K562 (cell line): Measurements from ENCODE around the gene PLA2G4F. TPM values are rescaled to one million over a fixed set of nuclear protein-coding genes. Genes with fewer than 3 reads are reported as not detected.

Experiments
- HDAC6 ChIP-seq: IDR thresholded peaks from 2 replicates; pipeline ENCODE4 v1.6.1; 2012; ENCODE audit warnings: low read depth, mild to moderate bottlenecking, control low read depth, inconsistent platforms, low read length, moderate library complexity
- ILK ChIP-seq: fragments of 450-650 bp; IDR thresholded peaks from 2 replicates; pipeline ENCODE4 v1.6.1; 2016; ENCODE audit warnings: missing genetic modification characterization, low read depth, mild to moderate bottlenecking, missing compliant biosample characterization, moderate library complexity, borderline replicate concordance
- IRF2 ChIP-seq: sonication (generic); formaldehyde crosslinking; IDR thresholded peaks from 2 replicates; pipeline ENCODE4 v1.8.1; 2022; ENCODE audit warnings: mild to moderate bottlenecking, missing genetic modification reagents
- MCM5 ChIP-seq: fragments of 450-650 bp; IDR thresholded peaks from 2 replicates; pipeline ENCODE4 v1.6.1; 2016; ENCODE audit warnings: low read depth
- NFIC ChIP-seq: fragments of 450-650 bp; IDR thresholded peaks from 2 replicates; pipeline ENCODE4 v1.6.1; 2017; ENCODE audit warnings: mild to moderate bottlenecking, inconsistent platforms
- RBM14 ChIP-seq: fragments of 200-400 bp; formaldehyde crosslinking; IDR thresholded peaks from 2 replicates; pipeline ENCODE4 v1.6.1; 2018; ENCODE audit warnings: low read depth, mild to moderate bottlenecking, low read length, moderate library complexity, borderline replicate concordance; ENCODE audit not compliant: insufficient read depth
- SOX6 ChIP-seq: fragments of 450-650 bp; IDR thresholded peaks from 2 replicates; pipeline ENCODE4 v1.6.1; 2014; ENCODE audit warnings: mild to moderate bottlenecking
- ZC3H4 ChIP-seq: sonication (generic); formaldehyde crosslinking; IDR thresholded peaks from 2 replicates; pipeline ENCODE4 v1.9.0; 2021; ENCODE audit warnings: missing genetic modification reagents, borderline replicate concordance
- ZNF143 ChIP-seq: sonication (generic); formaldehyde crosslinking; IDR thresholded peaks from 2 replicates; pipeline ENCODE4 v1.9.0; 2022; ENCODE audit warnings: mild to moderate bottlenecking, missing genetic modification reagents
- ZNF165 ChIP-seq: fragments of 250-450 bp; sonication (Bioruptor Pico); IDR thresholded peaks from 2 replicates; pipeline ENCODE4 v1.4.0; 2020; ENCODE audit warnings: borderline replicate concordance
- ZNF239 ChIP-seq: fragments of 250-450 bp; sonication (Bioruptor Pico); IDR thresholded peaks from 2 replicates; pipeline ENCODE4 v1.4.0; 2020; ENCODE audit warnings: mild to moderate bottlenecking
- ZNF274 ChIP-seq: IDR thresholded peaks from 2 replicates; pipeline ENCODE4 v1.6.1; 2011; ENCODE audit warnings: low read depth, mild to moderate bottlenecking, low read length, moderate library complexity, borderline replicate concordance
- ZNF347 ChIP-seq: fragments of 450-650 bp; formaldehyde crosslinking; IDR thresholded peaks from 2 replicates; pipeline ENCODE4 v1.4.0; 2020; ENCODE audit warnings: low read depth, mild to moderate bottlenecking, moderate library complexity
- ZNF76 ChIP-seq: fragments of 250-450 bp; sonication (Bioruptor Pico); IDR thresholded peaks from 2 replicates; pipeline ENCODE4 v1.4.0; 2020; ENCODE audit warnings: mild to moderate bottlenecking, moderate library complexity, borderline replicate concordance
- polyA plus RNA-seq, 8 experiments: library from polyadenylated mRNA; depleted of rRNA in 4 of 8; stranded (reverse) in 5 of 8; unstranded in 3 of 8; fragments of >200 nt; fragmentation: Nextera tagmentation in 2 of 8; fragmentation: Illumina TruSeq in 1 of 8; extraction: Ambion mirVana in 2 of 8; extraction: Trizol in 1 of 8; gene quantifications; 2 replicates each; pipeline versions ENCODE4 v1.2.1 to v1.2.3, GENCODE V29; 2011 to 2014; ENCODE audit warnings: inconsistent platforms in 1 of 8, missing spikeins in 1 of 8
- total RNA-seq, 7 experiments: library from RNA; depleted of rRNA in 6 of 7; stranded (reverse); fragments of >200 nt in 6 of 7; fragmentation: Illumina TruSeq in 2 of 7; extraction: Trizol in 2 of 7; gene quantifications; 2 replicates each; pipeline versions ENCODE4 v1.2.1 to v1.2.3, GENCODE V29; 2011 to 2021; ENCODE audit warnings: low replicate concordance in 1 of 7
- TF ChIP-seq, protein P1 (sequence below): fragments of 450-650 bp; IDR thresholded peaks from 2 replicates; pipeline ENCODE4 v1.6.1; 2016; ENCODE audit warnings: missing biosample characterization, missing genetic modification characterization
- TF ChIP-seq, protein P2 (sequence below): fragments of 450-650 bp; IDR thresholded peaks from 2 replicates; pipeline ENCODE4 v1.6.1; 2014; ENCODE audit warnings: low read depth, mild to moderate bottlenecking, moderate library complexity, borderline replicate concordance
- TF ChIP-seq, protein P3 (sequence below): IDR thresholded peaks from 2 replicates; pipeline ENCODE4 v1.6.1; 2012; ENCODE audit warnings: low read depth, low read length, improper control_type of control experiment, borderline replicate concordance

PLA2G4F gene
- total and polyA plus RNA-seq, 9 of the 15 experiments (the other 6 are each of a cell fraction or from before 2014, with no cell fraction given): 0.02 TPM; not detected in 8

DNA sequence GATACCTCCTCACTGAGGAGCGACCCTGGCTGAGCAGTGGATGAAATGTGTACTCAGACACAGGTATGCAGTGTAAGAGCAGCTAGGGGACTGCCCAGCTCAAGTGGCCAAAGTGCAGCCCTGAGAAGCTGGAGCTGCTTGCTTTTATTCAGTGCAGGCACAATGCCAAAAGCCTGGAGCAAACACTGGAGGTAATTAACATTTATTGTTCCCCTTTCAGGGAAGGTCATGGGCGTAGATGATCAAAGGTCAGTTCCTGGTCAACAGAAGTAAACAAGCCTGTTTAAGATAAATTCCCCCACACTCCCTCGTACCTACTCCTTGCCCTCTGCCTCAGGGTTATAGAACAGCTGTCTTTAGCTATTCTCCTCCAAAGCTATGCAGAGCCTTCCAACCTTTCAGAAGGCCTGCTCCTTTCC lies 17.5 kb downstream of the PLA2G4F start (continued):
- TF ChIP-seq, protein P1, sequence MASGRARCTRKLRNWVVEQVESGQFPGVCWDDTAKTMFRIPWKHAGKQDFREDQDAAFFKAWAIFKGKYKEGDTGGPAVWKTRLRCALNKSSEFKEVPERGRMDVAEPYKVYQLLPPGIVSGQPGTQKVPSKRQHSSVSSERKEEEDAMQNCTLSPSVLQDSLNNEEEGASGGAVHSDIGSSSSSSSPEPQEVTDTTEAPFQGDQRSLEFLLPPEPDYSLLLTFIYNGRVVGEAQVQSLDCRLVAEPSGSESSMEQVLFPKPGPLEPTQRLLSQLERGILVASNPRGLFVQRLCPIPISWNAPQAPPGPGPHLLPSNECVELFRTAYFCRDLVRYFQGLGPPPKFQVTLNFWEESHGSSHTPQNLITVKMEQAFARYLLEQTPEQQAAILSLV: no peak
- no peak for TF ChIP-seq HDAC6
- TF ChIP-seq ZNF347 (CRISPR knock-in tag): no peak
- TF ChIP-seq IRF2 (CRISPR knock-in tag): no peak
- peak; percentile 45 for TF ChIP-seq NFIC
- TF ChIP-seq, protein P2, sequence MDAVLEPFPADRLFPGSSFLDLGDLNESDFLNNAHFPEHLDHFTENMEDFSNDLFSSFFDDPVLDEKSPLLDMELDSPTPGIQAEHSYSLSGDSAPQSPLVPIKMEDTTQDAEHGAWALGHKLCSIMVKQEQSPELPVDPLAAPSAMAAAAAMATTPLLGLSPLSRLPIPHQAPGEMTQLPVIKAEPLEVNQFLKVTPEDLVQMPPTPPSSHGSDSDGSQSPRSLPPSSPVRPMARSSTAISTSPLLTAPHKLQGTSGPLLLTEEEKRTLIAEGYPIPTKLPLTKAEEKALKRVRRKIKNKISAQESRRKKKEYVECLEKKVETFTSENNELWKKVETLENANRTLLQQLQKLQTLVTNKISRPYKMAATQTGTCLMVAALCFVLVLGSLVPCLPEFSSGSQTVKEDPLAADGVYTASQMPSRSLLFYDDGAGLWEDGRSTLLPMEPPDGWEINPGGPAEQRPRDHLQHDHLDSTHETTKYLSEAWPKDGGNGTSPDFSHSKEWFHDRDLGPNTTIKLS: no peak
- TF ChIP-seq ILK (tag): no peak
- no peak for TF ChIP-seq ZNF76 (CRISPR knock-in tag)
- no peak for TF ChIP-seq RBM14
- TF ChIP-seq MCM5: no peak
- no peak for TF ChIP-seq ZNF274
- 0 out of 2 replicates have a peak, but pooled peaks have one; percentile 35 for TF ChIP-seq ZC3H4 (CRISPR knock-in tag)
- TF ChIP-seq, protein P3, sequence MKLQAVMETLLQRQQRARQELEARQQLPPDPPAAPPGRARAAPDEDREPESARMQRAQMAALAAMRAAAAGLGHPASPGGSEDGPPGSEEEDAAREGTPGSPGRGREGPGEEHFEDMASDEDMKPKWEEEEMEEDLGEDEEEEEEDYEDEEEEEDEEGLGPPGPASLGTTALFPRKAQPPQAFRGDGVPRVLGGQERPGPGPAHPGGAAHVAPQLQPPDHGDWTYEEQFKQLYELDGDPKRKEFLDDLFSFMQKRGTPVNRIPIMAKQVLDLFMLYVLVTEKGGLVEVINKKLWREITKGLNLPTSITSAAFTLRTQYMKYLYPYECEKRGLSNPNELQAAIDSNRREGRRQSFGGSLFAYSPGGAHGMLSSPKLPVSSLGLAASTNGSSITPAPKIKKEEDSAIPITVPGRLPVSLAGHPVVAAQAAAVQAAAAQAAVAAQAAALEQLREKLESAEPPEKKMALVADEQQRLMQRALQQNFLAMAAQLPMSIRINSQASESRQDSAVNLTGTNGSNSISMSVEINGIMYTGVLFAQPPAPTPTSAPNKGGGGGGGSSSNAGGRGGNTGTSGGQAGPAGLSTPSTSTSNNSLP: no peak
- TF ChIP-seq ZNF143 (CRISPR knock-in tag): no peak
- TF ChIP-seq ZNF165: no peak
- peak; percentile 21; the same call in 1 of the 2 replicates for TF ChIP-seq SOX6
- no peak for TF ChIP-seq ZNF239 (CRISPR knock-in tag)
- TF ChIP-seq, all 486 proteins: peak for 4
